Measurements from ENCODE around the gene LAMA5. TPM values are rescaled to one million over a fixed set of nuclear protein-coding genes. Genes with fewer than 3 reads are reported as not detected.
A peak's percentile ranks its signal among the peaks of the same experiment; 100 is the strongest.

LAMA5 gene
- total RNA-seq, 2 donors from 2014 or later, result 315 to 369 TPM

- Histone ChIP-seq H3K27me3 (ENCODE audit: control insufficient read depth, insufficient read depth, low read length, poor library complexity, severe bottlenecking) (peaks cover 6% of the 10 kb centered on the region), H3K4me3 (ENCODE audit: low read length) (no peak overlapping the region), H3K36me3 (ENCODE audit: control insufficient read depth, insufficient read depth, low read length) (no peaks in the 10 kb centered on the region), H3K27ac (ENCODE audit: low read depth, low read length) (no peak overlapping the region), H3K4me1 (ENCODE audit: control insufficient read depth, insufficient read depth, low read length) (peaks cover 4% of the 10 kb centered on the region), H3K9me3 (ENCODE audit: control insufficient read depth, low read length) (no peaks in the 10 kb centered on the region), H3K9ac (ENCODE audit: extremely low read depth, low read length, poor library complexity, severe bottlenecking) (no peak overlapping the region)
- no peak overlapping the region for H3K27ac Mint-ChIP-seq
- peaks cover 14% of the 10 kb centered on the region for H3K27me3 Mint-ChIP-seq (ENCODE audit: insufficient read depth)
- no peak for TF ChIP-seq CTCF (conservative IDR thresholded peaks at IDR 0.05)
- no peaks in the 10 kb centered on the region for H3K9me3 Mint-ChIP-seq
- H3K36me3 Mint-ChIP-seq (ENCODE audit: low read depth), result peaks cover 2% of the 10 kb centered on the region
- peaks cover 6% of the 10 kb centered on the region for H3K4me1 Mint-ChIP-seq
- DNase-seq, result no peak
- no peak overlapping the region for H3K4me3 Mint-ChIP-seq
- WGBS, 2 experiments (ENCODE audit: insufficient coverage in 1 of 2, insufficient read length in 1 of 2), result 91 to 96% methylated on average over 5 to 12 of the region's 12 CpGs
Observed at GRCh38 chr20:62408640-62409039, 41.5 kb upstream of the LAMA5 start.

- no peak overlapping the region for H3K4me3 ChIP-seq (ENCODE audit: low read length)
- no peak for TF ChIP-seq CTCF (conservative IDR thresholded peaks at IDR 0.05)
- H3K4me1 ChIP-seq (ENCODE audit: control insufficient read depth, insufficient read depth, low read length), result peaks cover 4% of the 10 kb centered on the region
- H3K27me3 ChIP-seq (ENCODE audit: control insufficient read depth, insufficient read depth, low read length, poor library complexity, severe bottlenecking), result peaks cover 6% of the 10 kb centered on the region
- 91 to 96% methylated on average over 6 to 15 of the region's 15 CpGs for WGBS, 2 experiments (ENCODE audit: insufficient coverage in 1 of 2, insufficient read length in 1 of 2)
- Mint-ChIP-seq H3K4me1 (peaks cover 6% of the 10 kb centered on the region), H3K4me3 (peak overlapping the region; percentile 66), H3K27ac (no peak overlapping the region), H3K36me3 (ENCODE audit: low read depth) (peaks cover 2% of the 10 kb centered on the region), H3K27me3 (ENCODE audit: insufficient read depth) (peaks cover 14% of the 10 kb centered on the region), H3K9me3 (no peaks in the 10 kb centered on the region)
- H3K9ac ChIP-seq (ENCODE audit: extremely low read depth, low read length, poor library complexity, severe bottlenecking), result no peak overlapping the region
- no peak for DNase-seq
- no peak overlapping the region for H3K27ac ChIP-seq (ENCODE audit: low read depth, low read length)
- no peaks in the 10 kb centered on the region for H3K9me3 ChIP-seq (ENCODE audit: control insufficient read depth, low read length)
- no peaks in the 10 kb centered on the region for H3K36me3 ChIP-seq (ENCODE audit: control insufficient read depth, insufficient read depth, low read length)
Observed at GRCh38 chr20:62408055-62408454, 40.9 kb upstream of the LAMA5 start.

- 10 to 18% methylated on average over 31 to 73 of the region's 73 CpGs for WGBS, 2 experiments (ENCODE audit: insufficient coverage in 1 of 2, insufficient read length in 1 of 2)
- Mint-ChIP-seq H3K4me1 (peaks cover 6% of the 10 kb centered on the region), H3K27ac (no peak within 1 kb of the TSS), H3K4me3 (peak within 1 kb of the TSS; percentile 66), H3K9me3 (no peaks in the 10 kb centered on the region), H3K27me3 (ENCODE audit: insufficient read depth) (peaks cover 14% of the 10 kb centered on the region), H3K36me3 (ENCODE audit: low read depth) (peaks cover 2% of the 10 kb centered on the region)
- no peak within 1 kb of the TSS for H3K27ac ChIP-seq (ENCODE audit: low read depth, low read length)
- peak within 1 kb of the TSS; percentile 35 for H3K9ac ChIP-seq (ENCODE audit: extremely low read depth, low read length, poor library complexity, severe bottlenecking)
- H3K4me1 ChIP-seq (ENCODE audit: control insufficient read depth, insufficient read depth, low read length), result peaks cover 4% of the 10 kb centered on the region
- no peak for TF ChIP-seq CTCF (conservative IDR thresholded peaks at IDR 0.05)
- no peaks in the 10 kb centered on the region for H3K9me3 ChIP-seq (ENCODE audit: control insufficient read depth, low read length)
- peak within 1 kb of the TSS; percentile 83 for H3K4me3 ChIP-seq (ENCODE audit: low read length)
- no peaks in the 10 kb centered on the region for H3K36me3 ChIP-seq (ENCODE audit: control insufficient read depth, insufficient read depth, low read length)
- DNase-seq, result peak; percentile 96
- peaks cover 6% of the 10 kb centered on the region for H3K27me3 ChIP-seq (ENCODE audit: control insufficient read depth, insufficient read depth, low read length, poor library complexity, severe bottlenecking)
Observed at GRCh38 chr20:62407221-62407992, 40.3 kb upstream of the LAMA5 start, which contains the start of gene CABLES2. CABLES2 (minus strand) TSS chr20:62407285; CDS start chr20:62407276, 9 bp downstream.

All from endodermal cell (in vitro differentiated cells).